ENCODE measurements around the gene CORO1C.
"Not testable (repeated sequence)": the region's sequence is repeated elsewhere in the genome, so short reads cannot be mapped to it uniquely, and the experiment has no call there.

The CORO1C gene

DNA sequence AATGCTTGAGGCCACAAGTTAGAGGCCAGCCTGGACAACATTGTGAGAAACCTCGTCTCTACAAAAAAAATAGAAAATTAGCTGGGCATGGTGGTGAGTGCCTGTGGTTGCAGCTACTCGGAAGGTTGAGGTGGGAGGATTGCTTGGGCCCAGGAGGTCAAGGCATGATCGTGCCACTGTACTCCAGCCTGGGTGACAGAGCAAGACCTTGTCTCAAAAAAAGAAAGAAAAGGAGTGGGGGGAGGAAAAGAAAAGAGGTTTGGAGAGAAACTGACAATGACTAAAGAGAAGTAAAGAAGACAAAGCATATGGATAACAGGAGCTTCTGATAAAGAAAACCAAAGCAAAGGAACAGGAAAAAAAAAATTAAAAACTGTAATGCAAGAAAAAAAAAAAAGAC, 60.2 kb downstream of the CORO1C start:
- no peak for DNase-seq

DNA sequence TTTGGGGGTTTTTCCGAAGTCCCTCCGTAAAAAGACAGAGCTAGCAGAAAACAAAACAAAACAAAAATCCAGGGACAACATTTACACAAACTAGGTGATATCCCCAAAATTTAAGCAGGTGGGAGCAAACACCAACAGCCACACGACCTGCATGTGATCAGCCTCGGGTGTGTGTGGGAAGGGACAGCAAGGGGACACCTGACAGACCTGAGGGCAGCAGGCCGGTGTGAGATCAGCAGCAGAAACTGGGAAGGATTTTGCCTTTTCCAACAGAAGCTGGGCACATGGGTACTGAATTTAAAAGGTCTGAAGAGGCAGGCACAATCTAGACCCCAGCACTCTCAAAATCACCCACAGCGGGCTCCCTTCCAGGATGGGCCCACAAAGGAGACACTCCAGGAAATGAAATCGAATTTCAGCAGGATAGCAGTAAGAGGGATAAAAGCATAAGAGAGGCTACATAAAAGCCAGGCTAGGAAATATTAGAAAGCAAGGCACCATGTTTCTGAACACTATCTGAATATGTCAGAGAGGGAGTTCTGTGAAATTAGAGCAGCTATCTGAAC, 61.2 kb downstream of the CORO1C start:
- no peak for DNase-seq

DNA sequence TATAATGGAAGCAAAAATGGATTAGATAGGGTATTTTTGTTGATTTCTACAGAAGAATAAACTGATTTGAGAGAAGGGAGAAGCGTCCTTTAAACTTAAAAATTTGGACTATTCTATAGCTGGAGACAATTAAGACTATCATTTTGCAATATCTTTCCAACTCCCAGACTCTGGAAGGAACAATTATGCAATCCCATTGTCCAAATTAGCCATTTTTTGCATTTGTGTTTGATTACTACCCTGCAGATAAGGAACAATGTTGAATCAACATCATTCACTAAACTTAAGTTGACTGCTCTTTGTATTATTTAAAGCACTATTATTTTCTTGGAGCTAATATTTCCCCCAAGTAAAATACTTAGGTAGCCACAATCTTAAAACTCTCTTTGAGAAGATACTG, 62.8 kb downstream of the CORO1C start:
- no peak for DNase-seq

DNA sequence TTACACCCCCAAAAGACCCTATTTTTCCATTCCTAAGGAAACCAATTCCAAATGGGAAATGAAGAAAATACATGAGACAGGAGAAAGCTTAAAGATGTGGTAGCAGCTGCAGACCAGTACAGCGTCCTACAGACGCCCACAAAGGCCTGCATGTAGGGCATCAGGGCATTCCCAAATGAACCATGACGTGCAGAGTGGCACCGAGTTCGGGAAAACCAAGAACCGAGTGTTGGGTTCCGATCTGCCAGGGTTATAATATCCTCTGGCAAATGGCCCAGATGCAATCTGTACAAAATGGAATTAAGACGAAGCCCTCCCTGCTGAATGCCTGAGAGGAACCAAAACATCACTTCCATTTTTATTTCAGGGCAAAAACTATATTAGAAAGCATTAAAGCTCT, 63.3 kb downstream of the CORO1C start:
- no peak for DNase-seq

DNA sequence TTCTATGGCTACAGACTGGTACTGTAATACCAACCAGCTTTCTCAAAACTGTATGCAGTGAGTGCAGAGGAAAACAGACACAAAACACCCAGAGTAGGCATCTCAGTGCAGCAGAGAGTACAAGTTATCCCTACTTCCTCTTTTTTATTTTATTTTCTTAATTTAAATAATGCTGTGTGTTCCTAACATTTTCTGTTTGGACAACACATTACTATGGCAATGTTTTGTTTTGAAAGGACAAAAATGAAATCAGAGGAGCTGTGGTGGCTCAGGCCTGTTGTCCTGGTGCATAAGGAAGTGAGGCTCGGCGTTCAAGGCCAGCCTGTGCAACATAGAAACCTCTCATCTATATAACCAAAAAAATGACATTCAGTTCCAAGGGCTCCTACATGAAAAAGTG, 64.0 kb downstream of the CORO1C start:
- DNase-seq: no peak

DNA sequence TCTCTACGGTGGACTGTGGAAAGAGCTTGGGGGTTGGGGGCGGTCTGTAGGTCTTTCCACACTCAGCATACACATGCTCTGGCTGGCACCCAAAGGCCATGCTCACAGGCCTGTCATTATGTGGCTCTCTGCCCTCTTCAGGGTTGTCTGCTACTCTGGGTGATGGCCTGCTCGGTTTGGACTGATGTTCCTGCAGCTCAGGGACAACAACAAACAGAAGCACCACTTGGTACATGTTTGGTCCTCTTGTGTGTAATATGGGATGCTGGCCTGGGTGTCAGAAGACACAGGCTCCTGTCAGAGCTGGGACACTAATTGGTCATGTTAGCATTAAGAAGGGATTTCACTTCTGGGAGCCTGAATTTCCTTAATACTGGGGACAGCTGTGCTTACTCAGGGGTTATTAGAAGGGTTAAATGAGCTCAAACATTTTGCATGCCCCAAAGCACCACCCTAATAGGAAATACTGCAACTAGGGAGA, 64.9 kb downstream of the CORO1C start:
- DNase-seq: no peak

DNA sequence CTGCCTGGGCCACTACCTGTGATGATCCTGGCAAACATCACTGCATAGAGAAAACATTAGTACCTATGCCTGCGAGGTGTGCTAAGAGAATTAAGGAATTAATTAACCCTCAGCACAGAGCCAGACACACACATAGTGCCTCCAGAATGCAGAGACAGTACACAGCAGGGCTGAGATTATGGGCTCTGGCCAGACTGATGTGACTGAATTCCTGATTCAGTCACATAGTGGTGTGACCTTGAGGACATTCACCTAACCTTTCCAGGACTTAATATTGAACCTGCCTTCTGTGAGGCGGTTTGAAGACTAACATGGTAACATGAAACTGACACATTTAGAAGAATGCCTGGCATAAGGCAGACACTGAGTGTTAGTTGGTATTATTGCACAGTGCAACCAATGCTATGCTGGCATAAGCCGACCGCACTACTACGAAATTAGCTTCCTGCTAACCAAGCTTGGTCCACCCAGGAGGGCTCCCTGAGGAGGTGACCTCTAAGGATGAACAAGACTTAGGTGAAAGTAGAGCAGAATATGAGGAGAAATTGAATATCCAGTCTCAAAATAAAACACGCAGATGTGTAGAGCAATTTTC, 65.6 kb downstream of the CORO1C start:
- DNase-seq: no peak

DNA sequence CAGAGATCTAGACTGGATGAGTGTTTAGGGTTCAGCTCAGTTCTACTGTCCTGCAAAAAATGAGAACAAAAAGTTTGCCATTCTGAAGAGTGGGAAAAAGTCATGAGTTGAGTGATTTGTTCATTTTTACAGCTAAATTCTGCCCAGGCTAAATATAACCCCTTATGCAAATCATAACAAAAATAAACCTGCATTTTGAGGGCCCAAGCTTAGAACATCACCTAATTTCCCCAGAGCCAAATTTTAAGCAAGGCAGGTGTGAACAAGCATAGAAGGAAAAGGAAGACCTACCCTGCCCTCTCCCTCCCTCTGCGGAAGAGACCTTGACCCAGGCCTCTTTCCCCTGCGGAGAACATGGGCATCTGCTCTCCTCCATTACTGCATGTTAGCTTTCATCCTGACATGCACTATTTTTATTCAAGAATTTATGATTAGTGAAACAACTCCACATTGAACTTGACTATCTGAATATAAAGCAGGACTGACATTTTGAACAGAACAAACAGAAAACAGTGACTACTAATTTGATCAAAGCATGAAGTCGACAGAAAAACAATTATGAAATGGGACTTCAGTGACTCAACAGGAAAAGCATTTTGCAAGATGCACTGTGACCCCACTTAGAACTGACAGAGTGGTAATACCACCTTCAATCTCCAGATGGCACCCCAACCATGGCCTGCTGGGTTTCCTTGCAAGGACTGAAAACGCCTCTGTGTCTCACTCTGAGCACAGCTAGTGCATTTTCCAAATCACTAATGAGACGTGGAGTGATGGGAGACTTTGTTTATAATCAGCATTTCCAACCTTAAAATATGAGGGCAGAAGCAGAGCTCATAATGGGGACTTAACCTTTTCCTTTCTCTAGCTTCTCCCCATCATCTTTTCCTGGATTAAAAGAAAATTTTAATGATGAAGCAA, 66.7 kb downstream of the CORO1C start:
- DNase-seq: peak; percentile 61 to 87

DNA sequence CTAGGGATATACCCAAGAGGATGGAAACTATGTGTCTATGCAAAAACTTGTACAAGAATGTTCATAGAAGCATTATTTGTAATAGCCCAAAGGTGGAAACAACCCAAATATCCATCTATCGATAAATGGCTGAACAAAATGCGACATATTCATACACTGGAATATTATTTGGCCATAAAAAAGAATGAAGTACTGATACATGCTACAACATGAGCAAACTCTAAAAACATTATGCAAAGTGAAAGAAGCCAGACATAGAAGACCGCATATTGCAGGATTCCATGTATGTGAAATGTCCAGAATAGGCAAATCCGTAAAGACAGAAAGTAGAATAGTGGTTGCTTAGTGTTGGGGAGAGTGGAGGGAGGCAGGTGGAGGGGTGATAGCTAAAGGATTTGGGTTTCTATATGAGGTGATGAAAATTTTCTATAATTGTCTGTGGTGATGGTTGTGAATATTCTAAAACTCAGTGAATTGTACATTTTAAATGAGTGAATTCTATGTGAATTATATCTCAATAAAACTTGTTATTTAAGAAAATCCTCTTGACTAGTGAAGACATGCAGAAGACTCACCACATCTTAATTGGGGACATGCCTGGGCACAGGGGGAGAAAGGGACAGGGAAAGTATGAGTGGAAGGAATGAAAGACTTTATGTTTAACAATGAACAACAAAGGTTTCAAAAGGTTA, 67.8 kb downstream of the CORO1C start:
- no peak for DNase-seq

DNA sequence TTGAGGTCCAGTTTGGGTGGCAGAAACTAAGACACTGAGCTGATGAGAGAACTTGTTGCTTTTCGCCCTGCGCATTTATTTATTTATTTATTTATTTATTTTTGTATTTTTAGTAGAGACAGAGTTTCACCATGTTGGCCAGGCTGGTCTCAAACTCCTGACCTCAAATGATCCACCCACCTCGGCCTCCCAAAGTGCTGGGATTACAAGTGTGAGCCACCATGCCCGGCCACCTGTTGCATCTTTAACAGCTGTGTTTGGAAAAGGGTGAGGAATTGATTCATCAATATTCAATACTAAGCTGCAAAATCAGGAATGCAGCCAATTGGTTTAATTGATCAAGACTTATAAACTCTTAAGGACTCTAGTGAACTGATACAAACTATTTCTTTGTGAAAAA, 73.2 kb downstream of the CORO1C start:
- not testable (repeated sequence) for DNase-seq

DNA sequence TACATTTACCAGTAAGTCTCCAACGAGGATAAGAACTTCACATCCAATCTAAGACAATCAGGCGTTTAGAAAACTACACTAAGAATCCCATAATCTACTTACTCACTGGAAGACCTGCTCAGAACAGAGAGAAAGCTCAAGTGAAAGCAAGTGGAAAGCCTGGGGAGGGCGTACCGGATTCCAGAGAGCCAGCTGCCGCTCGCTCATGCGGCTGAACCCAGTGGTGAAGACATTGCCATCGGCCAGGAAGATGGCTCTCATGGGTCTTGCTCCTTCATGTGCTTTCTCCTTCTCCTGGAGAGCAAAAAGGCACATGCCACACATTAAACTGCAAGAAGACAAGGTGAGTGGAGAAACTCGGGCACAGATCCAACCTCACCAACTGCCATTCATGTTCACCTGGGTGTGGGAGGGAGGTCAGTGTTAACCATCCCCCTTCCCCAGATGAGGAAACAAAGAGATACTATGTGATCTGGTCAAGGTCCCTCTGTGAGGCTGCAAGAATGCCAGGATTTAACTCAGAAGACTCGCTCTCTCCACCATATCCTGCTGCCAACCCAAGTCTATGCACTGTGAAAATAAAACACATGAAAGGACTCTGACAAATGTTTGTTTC, 74.1 kb downstream of the CORO1C start:
- DNase-seq: peak in 1 of 2 experiments; percentile 11

DNA sequence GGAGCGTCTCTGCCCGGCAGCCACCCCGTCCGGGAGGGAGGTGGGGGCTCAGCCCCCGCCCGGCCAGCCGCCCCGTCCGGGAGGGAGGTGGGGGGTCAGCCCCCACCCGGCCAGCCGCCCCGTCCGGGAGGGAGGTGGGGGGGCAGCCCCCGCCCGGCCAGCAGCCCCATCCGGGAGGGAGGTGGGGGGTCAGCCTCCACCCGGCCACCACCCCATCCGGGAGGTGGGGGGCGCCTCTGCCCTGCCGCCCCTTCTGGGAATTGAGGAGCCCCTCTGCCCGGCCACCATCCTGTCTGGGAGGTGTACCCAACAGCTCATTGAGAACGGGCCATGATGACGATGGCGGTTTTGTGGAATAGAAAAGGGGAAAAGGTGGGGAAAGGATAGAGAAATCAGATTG, 75.1 kb downstream of the CORO1C start:
- not testable (repeated sequence) for DNase-seq

DNA sequence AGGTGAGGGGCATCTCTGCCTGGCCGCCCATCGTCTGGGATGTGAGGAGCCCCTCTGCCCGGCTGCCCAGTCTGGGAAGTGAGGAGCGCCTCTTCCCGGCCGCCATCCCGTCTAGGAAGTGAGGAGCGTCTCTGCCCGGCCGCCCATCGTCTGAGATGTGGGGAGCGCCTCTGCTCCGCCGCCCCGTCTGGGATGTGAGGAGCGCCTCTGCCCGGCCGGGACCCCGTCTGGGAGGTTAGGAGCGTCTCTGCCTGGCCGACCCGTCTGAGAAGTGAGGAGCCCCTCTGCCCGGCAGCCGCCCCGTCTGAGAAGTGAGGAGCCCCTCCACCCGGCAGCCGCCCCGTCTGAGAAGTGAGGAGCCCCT, 75.5 kb downstream of the CORO1C start:
- DNase-seq: not testable (repeated sequence)

DNA sequence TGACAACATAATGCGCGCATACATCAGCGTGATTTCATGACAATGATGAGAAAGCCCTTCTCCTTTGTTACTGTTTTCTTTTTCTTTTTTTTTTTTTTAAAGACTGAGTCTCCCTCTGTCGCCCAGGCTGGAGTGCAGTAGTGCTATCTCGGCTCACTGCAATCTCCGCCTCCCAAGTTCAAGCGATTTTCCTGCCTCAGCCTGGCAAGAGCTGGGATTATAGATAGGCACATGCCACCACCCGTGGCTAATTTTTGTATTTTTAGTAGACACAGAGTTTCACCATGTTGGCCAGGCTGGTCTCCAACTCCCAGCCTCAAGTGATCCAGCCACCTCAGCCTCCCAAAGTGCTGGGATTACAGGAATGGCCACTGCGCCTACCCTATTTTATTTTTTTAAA, 76.7 kb downstream of the CORO1C start:
- not testable (repeated sequence) for DNase-seq

DNA sequence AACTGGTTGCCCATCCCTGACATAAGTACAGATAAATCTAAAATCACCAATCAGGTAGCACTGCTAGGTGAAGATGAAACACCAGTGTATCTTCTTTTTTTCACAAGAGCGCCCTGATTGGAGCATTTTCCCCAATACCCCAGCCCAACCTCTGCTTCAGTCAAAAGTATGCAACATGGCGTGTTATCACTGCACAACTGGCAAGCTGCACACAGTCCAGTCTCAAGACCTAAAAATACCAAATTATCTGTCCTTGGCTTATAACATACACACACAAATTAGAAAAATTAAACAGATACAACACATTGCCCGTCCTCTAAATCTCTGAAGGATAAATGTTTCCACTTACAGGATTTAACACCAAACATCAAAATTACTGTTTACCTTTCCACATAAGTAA, 77.4 kb downstream of the CORO1C start:
- no peak for DNase-seq

DNA sequence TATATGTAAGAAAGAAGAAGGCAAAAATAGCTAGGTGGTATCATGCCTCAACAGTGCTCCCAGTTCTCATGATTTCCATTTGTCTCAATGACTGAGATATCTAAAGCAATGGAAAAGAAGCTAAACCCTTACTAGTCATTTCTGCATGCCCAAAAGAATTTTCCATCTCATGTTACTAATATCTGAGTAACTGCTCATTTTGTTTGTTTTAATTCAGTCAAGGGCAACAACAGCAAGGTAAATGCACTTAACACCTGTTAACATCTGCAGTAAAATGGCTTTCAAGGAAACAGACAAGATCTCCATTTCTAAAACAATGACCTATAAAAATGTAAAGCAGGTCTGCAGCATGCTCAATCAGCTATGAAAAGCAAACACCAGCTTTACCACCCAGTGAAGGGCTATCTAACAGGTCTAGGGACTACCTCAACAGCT, 78.2 kb downstream of the CORO1C start:
- peak; percentile 82 to 89 for DNase-seq

DNA sequence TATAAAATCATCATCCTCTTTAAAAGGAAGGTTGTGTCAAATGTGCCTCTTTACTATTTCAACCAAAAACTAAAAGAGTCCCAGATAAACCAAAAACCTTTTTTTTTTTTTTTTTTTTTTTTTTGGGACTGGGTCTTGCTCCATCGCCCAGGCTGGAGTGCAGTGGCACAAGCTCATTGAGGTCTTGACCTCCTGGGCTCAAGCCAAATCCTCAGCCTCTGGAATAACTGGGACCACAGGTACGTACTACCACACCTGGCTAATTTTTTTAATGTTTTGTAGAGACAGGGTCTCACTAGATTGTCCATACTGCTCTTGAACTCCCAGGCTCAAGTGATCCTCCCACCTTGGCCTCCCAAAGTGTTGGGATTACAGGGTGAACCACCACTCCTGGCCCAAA, 81.2 kb downstream of the CORO1C start:
- no peak for DNase-seq

DNA sequence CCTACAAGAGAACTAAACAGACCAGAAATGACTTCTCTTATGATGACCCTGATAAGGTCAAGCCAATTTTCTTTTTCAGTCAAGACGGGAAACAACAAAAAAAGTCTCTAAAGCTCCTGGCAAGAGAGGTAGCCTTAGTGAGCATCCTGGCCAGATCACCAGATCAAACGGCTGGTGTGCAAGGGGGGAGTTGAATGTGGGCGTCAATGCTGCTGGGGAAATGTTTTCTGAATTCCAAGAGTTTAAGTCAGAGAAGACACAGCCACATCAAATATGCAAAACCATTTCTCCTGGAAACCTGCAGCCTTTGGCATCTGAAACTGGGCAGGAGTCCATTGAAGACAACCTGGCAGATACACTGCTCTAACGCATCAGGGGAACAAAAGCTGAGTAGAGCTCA, 81.6 kb downstream of the CORO1C start:
- no peak for DNase-seq

DNA sequence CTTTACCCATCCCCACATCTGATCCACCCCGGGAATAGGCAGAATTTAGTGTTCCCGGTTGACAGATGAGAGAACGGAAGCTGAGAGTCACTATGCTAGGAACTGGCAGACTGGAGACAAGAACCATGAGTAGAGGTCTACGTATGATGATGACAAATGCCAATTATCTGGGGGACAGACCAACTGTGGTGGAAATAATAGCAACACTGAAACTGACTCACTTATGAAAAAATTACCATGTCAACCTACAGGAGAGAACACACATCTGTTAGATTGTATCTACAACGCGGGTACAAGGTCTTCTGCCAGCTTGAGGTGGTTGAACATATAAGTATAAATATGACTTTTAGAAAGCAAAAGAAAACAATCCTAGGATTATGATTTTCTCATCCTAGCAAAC, 82.2 kb downstream of the CORO1C start:
- DNase-seq: no peak

DNA sequence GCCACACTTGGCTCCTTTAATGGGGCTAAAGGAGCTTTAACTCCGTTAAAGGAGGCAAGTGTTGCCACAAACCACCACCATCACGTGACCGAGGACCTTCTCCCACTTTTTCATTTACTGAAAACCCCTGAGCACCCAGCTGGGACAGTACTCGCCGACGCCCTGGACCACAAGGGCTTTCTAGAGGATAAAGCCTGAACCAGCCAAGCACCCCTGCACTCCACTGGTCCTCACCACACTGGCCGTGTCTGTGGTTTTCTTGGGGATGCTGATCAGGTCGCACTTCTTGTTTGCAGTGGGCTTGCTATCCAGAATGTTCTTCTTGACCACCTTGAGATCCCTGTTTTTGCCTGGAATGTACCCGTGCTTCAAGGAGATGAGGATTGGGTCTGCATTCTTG, 82.9 kb downstream of the CORO1C start:
- no peak for DNase-seq

DNA sequence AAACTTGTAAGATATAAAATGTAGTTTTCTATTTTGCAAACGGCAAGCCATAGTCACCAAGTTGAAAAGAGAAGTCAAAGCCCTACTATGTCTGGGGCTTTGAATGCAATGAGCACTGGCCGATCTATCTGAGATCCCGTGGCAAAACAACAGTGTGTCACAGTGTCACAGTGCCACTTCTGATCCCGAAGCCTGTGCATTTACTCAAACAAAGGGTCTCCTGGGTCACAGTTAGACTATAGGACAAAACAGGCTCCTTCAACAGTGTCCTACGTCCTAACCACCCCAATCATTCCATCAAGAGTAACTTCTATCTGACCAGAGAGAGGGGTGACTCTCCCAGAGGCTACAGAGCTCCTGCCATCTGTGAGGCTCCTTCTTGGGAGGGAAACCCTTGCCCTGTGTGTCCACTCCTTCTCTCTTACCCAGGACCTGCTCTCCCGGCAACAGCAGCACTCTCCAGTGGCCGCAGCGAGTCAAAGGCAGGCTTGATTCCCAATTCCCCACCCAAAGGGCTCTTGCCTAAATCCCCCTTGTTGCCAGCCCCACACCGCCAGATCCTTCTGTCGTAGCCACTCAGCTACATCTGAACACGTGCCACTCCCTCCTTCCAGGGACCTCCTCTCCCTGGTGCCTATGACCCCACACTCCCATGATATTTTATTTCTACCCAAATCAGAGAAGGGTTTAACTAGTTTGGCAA, 83.6 kb downstream of the CORO1C start:
- no peak for DNase-seq
